Activated CD8-positive, alpha-beta T cell treated with anti-CD3 and anti-CD28 coated beads for 36 hours (primary cell): ENCODE results near the gene FERMT3. TPM values are rescaled to one million over a fixed set of nuclear protein-coding genes. Genes with fewer than 3 reads are reported as not detected.

Experiments used
- ATAC-seq: fragments of 200-7000 bp; cut with Tn5 transposase; one replicate; pipeline ENCODE4 v1.10.0; 2021; ENCODE audit warnings: mild to moderate bottlenecking, moderate library complexity
- CTCF ChIA-PET: fragments of 350-600 bp; sonication (Branson Sonifier 250); formaldehyde crosslinking; loops from one replicate; lab custom pipeline; 2021; ENCODE audit warnings: antibody characterized with exemption; lab: Charles Lee
- POLR2A ChIA-PET: fragments of 350-600 bp; sonication (Branson Sonifier 250); formaldehyde crosslinking; loops from one replicate; lab custom pipeline; 2021; ENCODE audit warnings: antibody characterized with exemption; lab: Charles Lee
- DNase-seq: peaks from one replicate; pipeline ENCODE4 v3.0.0-alpha.2; 2020
- H3K27ac Mint-ChIP-seq: one replicate; pipeline ENCODE4 v1.8.0; 2021; ENCODE audit warnings: mild to moderate bottlenecking, mixed read lengths
- H3K27me3 Mint-ChIP-seq: one replicate; pipeline ENCODE4 v1.8.0; 2021; ENCODE audit warnings: mixed read lengths
- H3K36me3 Mint-ChIP-seq: one replicate; pipeline ENCODE4 v1.8.0; 2021; ENCODE audit warnings: low read depth, mixed read lengths
- H3K4me1 Mint-ChIP-seq: one replicate; pipeline ENCODE4 v1.8.0; 2021; ENCODE audit warnings: low read depth, mixed read lengths
- H3K4me3 Mint-ChIP-seq: one replicate; pipeline ENCODE4 v1.8.0; 2021; ENCODE audit warnings: mild to moderate bottlenecking, moderate library complexity, mixed read lengths
- H3K9me3 Mint-ChIP-seq: one replicate; pipeline ENCODE4 v1.8.0; 2021; ENCODE audit warnings: mixed read lengths
- intact Hi-C: fragments of 100-400 bp; cut with micrococcal nuclease; formaldehyde crosslinking; loops from one replicate; pipeline ENCODE4 v1.10.0; 2022
- total RNA-seq, 2 experiments: library from RNA; stranded (reverse); gene quantifications; one replicate each; pipeline ENCODE4 v1.2.3, GENCODE V29; 2021
- TF ChIP-seq, protein P1 (sequence below): fragments of 200-600 bp; IDR thresholded peaks from one replicate; pipeline ENCODE4 v1.8.0; 2022; ENCODE audit warnings: antibody characterized with exemption, mild to moderate bottlenecking

Gene FERMT3
- total RNA-seq, 2 experiments from 2014 or later, result 210 to 214 TPM

DNA sequence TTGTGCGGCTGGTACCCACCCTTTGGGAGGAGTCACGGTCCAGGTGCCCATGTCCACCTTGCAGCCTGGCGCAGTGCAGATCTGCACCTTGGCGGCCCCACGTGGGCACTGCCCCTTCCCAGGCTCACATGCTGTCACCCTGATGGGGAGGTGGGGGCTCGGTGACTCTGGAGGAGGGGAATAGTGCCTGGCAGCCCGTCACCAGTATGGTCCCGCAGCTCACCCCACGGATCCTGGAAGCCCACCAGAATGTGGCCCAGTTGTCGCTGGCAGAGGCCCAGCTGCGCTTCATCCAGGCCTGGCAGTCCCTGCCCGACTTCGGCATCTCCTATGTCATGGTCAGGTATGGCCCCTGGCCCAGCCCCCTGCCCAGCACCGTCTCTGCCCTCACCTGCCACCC is 14.3 kb downstream of the FERMT3 start:
- H3K4me1 Mint-ChIP-seq, result peaks cover 13% of the 10 kb centered on the region
- TF ChIP-seq, protein P1, sequence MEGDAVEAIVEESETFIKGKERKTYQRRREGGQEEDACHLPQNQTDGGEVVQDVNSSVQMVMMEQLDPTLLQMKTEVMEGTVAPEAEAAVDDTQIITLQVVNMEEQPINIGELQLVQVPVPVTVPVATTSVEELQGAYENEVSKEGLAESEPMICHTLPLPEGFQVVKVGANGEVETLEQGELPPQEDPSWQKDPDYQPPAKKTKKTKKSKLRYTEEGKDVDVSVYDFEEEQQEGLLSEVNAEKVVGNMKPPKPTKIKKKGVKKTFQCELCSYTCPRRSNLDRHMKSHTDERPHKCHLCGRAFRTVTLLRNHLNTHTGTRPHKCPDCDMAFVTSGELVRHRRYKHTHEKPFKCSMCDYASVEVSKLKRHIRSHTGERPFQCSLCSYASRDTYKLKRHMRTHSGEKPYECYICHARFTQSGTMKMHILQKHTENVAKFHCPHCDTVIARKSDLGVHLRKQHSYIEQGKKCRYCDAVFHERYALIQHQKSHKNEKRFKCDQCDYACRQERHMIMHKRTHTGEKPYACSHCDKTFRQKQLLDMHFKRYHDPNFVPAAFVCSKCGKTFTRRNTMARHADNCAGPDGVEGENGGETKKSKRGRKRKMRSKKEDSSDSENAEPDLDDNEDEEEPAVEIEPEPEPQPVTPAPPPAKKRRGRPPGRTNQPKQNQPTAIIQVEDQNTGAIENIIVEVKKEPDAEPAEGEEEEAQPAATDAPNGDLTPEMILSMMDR, result no peak
- no peak overlapping the region for H3K27ac Mint-ChIP-seq
- H3K9me3 Mint-ChIP-seq, result no peaks in the 10 kb centered on the region
- DNase-seq, result no peak
- H3K36me3 Mint-ChIP-seq, result peaks cover 18% of the 10 kb centered on the region
- no peaks in the 10 kb centered on the region for H3K27me3 Mint-ChIP-seq
- POLR2A ChIA-PET, result interaction anchor here (0.7 to 2.6 kb wide), 4 partner anchors 10 to 19 kb away, joined by 3 to 14 read pairs (median 6); partner anchors contain the start of gene FERMT3
- CTCF ChIA-PET, result no interaction called here
- H3K4me3 Mint-ChIP-seq, result no peak overlapping the region
- no peak for ATAC-seq
- intact Hi-C loops, result no loop called here

DNA sequence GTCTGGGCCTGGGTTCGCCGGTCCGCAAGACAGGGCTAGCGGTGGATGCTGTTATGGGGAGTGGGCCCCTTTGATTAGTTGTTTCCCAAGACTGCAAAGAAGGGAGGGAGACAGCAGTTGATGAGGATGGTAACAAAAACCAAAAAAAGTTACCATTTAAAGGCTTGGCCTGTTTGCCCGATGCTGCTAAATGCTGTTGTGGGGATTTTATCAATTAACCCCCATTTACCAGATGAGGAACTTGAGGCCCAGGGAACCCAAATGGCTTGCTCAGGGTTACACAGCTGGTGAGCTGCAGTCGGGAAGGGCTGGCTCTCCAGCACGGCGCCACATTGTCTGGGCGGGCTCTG is 16.1 kb downstream of the FERMT3 start:
- TF ChIP-seq, protein P1, result no peak
- no peak for ATAC-seq
- no peaks in the 10 kb centered on the region for H3K27me3 Mint-ChIP-seq
- peaks cover 17% of the 10 kb centered on the region for H3K36me3 Mint-ChIP-seq
- intact Hi-C loops, result no loop called here
- H3K4me1 Mint-ChIP-seq, result peaks cover 16% of the 10 kb centered on the region
- ChIA-PET POLR2A (interaction anchor here (1.6 to 6.0 kb wide), 4 partner anchors 9 to 27 kb away, joined by 3 to 151 read pairs (median 8); partner anchors contain the start of gene FERMT3), CTCF (interaction anchor here (5.3 kb wide), 1 partner anchor 16 kb away, joined by 45 read pairs; the partner anchor contains the start of gene FERMT3)
- H3K9me3 Mint-ChIP-seq, result no peaks in the 10 kb centered on the region
- DNase-seq, result no peak
- no peak overlapping the region for H3K4me3 Mint-ChIP-seq
- H3K27ac Mint-ChIP-seq, result no peak overlapping the region

DNA sequence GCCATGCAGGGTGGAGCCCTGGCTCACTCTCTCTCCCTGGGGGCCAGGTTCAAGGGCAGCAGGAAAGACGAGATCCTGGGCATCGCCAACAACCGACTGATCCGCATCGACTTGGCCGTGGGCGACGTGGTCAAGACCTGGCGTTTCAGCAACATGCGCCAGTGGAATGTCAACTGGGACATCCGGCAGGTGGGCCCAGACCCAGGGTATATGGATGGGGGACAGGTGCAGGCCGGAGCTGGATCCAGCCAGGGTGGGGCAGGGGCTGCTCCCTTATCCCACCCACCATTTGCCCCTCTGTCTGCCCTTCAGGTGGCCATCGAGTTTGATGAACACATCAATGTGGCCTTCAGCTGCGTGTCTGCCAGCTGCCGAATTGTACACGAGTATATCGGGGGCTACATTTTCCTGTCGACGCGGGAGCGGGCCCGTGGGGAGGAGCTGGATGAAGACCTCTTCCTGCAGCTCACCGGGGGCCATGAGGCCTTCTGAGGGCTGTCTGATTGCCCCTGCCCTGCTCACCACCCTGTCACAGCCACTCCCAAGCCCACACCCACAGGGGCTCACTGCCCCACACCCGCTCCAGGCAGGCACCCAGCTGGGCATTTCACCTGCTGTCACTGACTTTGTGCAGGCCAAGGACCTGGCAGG is 16.6 kb downstream of the FERMT3 start:
- TF ChIP-seq, protein P1, result no peak
- Mint-ChIP-seq H3K4me3 (no peak overlapping the region), H3K4me1 (peaks cover 18% of the 10 kb centered on the region), H3K36me3 (peaks cover 16% of the 10 kb centered on the region), H3K27me3 (no peaks in the 10 kb centered on the region), H3K9me3 (no peaks in the 10 kb centered on the region), H3K27ac (peak overlapping the region; percentile 49)
- CTCF ChIA-PET, result interaction anchor here (1.1 to 5.3 kb wide), 4 partner anchors 11 to 81 kb away, joined by 4 to 45 read pairs (median 5); partner anchors contain the start of gene FERMT3
- DNase-seq, result no peak
- ATAC-seq, result no peak
- intact Hi-C loops, result no loop called here
- POLR2A ChIA-PET, result interaction anchor here (0.6 to 6.0 kb wide), 11 partner anchors 9 to 86 kb away, joined by 3 to 151 read pairs (median 7); partner anchors contain the start of genes FERMT3, FKBP2 and STIP1

DNA sequence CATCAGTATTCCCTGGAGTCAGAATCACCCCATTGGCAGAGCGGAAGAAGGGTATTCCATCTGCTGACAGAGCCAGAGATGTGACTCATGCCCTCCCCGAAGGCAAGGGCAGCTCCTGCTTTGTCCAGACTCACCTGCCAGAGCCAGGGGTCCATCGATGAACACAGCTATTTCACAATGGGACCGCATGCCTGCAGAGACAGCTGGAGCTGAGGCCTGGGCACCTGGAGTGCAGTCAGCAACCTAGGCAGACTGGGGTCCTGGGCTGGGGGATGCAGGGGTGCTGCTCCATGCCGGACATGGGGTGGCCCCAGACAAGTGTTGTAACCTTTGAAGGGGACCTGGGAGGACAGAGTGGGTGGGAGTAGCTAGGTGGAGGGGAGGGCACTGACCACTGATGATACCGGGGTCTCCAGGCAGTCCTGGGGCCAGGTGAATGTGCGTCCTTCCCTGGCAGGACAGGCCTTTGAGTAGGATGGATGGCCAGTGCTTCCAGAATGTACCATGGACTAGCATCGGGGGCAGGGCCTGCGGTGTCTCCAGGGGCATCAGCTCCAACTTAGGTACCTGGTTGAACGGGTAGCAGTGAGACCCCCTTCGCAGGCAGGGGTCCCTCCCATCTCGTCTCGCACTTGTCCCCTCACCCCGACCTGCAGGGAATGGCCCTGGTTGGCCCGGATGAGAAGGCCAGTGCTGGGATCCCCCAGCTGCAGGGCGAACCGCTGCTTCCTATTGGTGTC is 17.8 kb downstream of the FERMT3 start:
- Mint-ChIP-seq H3K4me1 (peaks cover 22% of the 10 kb centered on the region), H3K27me3 (no peaks in the 10 kb centered on the region), H3K4me3 (peak overlapping the region; percentile 89), H3K36me3 (peaks cover 11% of the 10 kb centered on the region), H3K9me3 (no peaks in the 10 kb centered on the region), H3K27ac (peak overlapping the region; percentile 59)
- ChIA-PET CTCF (interaction anchor here (1.1 to 5.3 kb wide), 5 partner anchors 12 to 118 kb away, joined by 3 to 45 read pairs (median 4); partner anchors contain the start of gene FERMT3), POLR2A (interaction anchor here (0.6 to 6.0 kb wide), 16 partner anchors 7 to 1789 kb away, joined by 3 to 151 read pairs (median 6); partner anchors contain the start of genes FERMT3, FKBP2 and STIP1)
- intact Hi-C loops, result no loop called here
- TF ChIP-seq, protein P1, result no peak
- no peak for DNase-seq
- ATAC-seq, result no peak
